ENCODE data around the gene RAB26.
"Not testable (repeated sequence)": the region's sequence is repeated elsewhere in the genome, so short reads cannot be mapped to it uniquely, and the experiment has no call there.

Gene RAB26

GRCh38 chr16:2129890-2130447 is 18.5 kb upstream of the RAB26 start:
- not testable (repeated sequence) for H3K27me3 ChIP-seq (ENCODE audit: control insufficient read depth, insufficient read depth, low read length); H3K9me3 ChIP-seq (ENCODE audit: control insufficient read depth, low read depth, low read length); H3K9ac ChIP-seq (ENCODE audit: low read length); H3K36me3 ChIP-seq (ENCODE audit: control insufficient read depth, low read depth, low read length); H3K4me3 ChIP-seq (ENCODE audit: low read length); H3K4me1 ChIP-seq (ENCODE audit: control insufficient read depth, low read depth, low read length); H3K27ac ChIP-seq (ENCODE audit: low read length)

GRCh38 chr16:2133797-2134196 is 14.6 kb upstream of the RAB26 start:
- H3K9me3 ChIP-seq (ENCODE audit: control insufficient read depth, low read depth, low read length); H3K27me3 ChIP-seq (ENCODE audit: control insufficient read depth, insufficient read depth, low read length); H3K27ac ChIP-seq (ENCODE audit: low read length); H3K4me1 ChIP-seq (ENCODE audit: control insufficient read depth, low read depth, low read length); H3K36me3 ChIP-seq (ENCODE audit: control insufficient read depth, low read depth, low read length); H3K9ac ChIP-seq (ENCODE audit: low read length); H3K4me3 ChIP-seq (ENCODE audit: low read length): not testable (repeated sequence)

GRCh38 chr16:2135071-2135470 is 13.4 kb upstream of the RAB26 start:
- H3K27ac ChIP-seq (ENCODE audit: low read length); H3K9ac ChIP-seq (ENCODE audit: low read length); H3K36me3 ChIP-seq (ENCODE audit: control insufficient read depth, low read depth, low read length); H3K9me3 ChIP-seq (ENCODE audit: control insufficient read depth, low read depth, low read length); H3K27me3 ChIP-seq (ENCODE audit: control insufficient read depth, insufficient read depth, low read length); H3K4me1 ChIP-seq (ENCODE audit: control insufficient read depth, low read depth, low read length): not testable (repeated sequence)
- peak overlapping the region; percentile 30 for H3K4me3 ChIP-seq (ENCODE audit: low read length)

DNA sequence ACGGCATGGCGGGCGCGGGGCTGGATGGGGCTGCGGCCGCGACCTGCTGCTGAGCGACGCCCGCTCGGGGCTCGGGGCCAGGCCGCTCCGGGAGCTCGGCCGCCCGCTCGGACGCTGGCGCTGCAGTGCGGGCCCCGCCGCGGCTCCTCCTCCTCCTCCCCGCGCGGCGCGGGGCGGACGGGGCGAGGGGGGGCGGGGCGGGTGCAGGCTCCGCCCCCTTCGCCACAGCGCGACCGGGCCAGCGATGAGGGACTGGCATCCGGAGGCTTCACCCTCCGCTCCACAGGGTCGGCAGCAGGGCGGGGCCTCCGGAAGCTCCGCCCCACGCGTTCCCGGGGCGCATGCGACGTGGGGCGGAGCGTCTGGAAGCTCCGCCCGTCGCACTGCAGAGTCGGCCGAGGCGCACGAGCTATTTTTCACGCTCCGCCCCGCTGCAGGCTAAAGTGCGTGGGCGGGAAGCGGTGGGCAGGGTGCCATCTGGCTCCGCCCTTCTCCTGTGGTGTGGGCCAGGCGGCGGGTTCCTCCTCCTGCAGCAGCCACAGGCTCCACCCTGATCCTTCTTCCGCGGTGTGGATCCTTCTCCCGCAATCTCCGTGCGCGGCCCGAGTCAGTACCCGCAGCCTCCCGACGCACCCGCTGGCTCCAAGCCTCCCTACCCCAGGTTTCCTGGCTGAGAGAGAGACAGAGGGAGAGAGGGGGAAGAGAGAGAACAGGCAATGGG is 12.5 kb upstream of the RAB26 start, which contains the start of gene PKD1:
PKD1 (minus strand) TSS at position 129 of the 721 bp plus-strand sequence. CDS start 209 bp downstream, outside the sequence.
- H3K27me3 ChIP-seq (ENCODE audit: control insufficient read depth, insufficient read depth, low read length); H3K9ac ChIP-seq (ENCODE audit: low read length); H3K36me3 ChIP-seq (ENCODE audit: control insufficient read depth, low read depth, low read length); H3K4me1 ChIP-seq (ENCODE audit: control insufficient read depth, low read depth, low read length); H3K27ac ChIP-seq (ENCODE audit: low read length); H3K9me3 ChIP-seq (ENCODE audit: control insufficient read depth, low read depth, low read length): not testable (repeated sequence)
- H3K4me3 ChIP-seq (ENCODE audit: low read length): peak within 1 kb of the TSS; percentile 49

- Histone ChIP-seq H3K27ac (ENCODE audit: low read length) (no peak overlapping the region), H3K4me1 (ENCODE audit: control insufficient read depth, low read depth, low read length) (no peaks in the 10 kb centered on the region)
Observed at GRCh38 chr16:2142942-2143877, 5.2 kb upstream of the RAB26 start.

DNA sequence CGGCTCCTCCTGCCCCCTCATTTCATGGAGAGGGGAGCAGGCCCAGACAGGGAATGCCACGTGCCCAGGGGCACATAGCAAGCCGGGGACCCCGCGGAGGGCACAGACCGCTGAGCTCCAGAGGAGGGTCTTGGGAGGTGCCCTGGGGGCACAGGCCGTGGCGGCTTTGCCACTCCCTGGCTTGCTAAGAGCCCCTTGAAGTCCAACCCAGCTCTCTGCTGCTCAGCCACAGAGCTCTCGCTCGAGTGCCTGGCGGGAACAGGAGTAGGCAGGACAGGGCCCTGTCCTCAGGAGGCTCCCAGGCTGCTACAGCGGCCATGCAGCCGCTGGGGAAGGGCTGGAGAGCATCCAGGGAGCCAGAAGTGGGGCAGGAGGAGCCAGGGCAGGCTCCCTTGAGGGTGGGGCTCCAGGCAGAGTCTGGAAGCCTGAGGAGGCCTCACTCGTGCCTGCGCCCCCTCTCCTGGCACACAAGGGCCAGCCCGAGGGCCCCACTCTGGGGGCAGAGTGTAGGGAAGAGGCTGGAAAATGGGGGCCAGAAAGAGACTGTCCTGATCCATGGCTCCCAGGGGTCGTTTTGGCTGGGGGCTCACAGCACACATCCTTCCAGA is 4.4 kb upstream of the RAB26 start:
- no peaks in the 10 kb centered on the region for H3K27me3 ChIP-seq (ENCODE audit: control insufficient read depth, insufficient read depth, low read length)
- no peaks in the 10 kb centered on the region for H3K9me3 ChIP-seq (ENCODE audit: control insufficient read depth, low read depth, low read length)
- no peaks in the 10 kb centered on the region for H3K36me3 ChIP-seq (ENCODE audit: control insufficient read depth, low read depth, low read length)
- no peak overlapping the region for H3K27ac ChIP-seq (ENCODE audit: low read length)
- H3K9ac ChIP-seq (ENCODE audit: low read length): no peak overlapping the region
- no peaks in the 10 kb centered on the region for H3K4me1 ChIP-seq (ENCODE audit: control insufficient read depth, low read depth, low read length)
- no peak overlapping the region for H3K4me3 ChIP-seq (ENCODE audit: low read length)

More at GRCh38 chr16:2142942-2143877, 5.2 kb upstream of the RAB26 start:
- no peak overlapping the region for H3K4me3 ChIP-seq (ENCODE audit: low read length)
- no peak overlapping the region for H3K9ac ChIP-seq (ENCODE audit: low read length)
- no peaks in the 10 kb centered on the region for H3K9me3 ChIP-seq (ENCODE audit: control insufficient read depth, low read depth, low read length)
- H3K36me3 ChIP-seq (ENCODE audit: control insufficient read depth, low read depth, low read length): no peaks in the 10 kb centered on the region
- H3K27me3 ChIP-seq (ENCODE audit: control insufficient read depth, insufficient read depth, low read length): no peaks in the 10 kb centered on the region

DNA sequence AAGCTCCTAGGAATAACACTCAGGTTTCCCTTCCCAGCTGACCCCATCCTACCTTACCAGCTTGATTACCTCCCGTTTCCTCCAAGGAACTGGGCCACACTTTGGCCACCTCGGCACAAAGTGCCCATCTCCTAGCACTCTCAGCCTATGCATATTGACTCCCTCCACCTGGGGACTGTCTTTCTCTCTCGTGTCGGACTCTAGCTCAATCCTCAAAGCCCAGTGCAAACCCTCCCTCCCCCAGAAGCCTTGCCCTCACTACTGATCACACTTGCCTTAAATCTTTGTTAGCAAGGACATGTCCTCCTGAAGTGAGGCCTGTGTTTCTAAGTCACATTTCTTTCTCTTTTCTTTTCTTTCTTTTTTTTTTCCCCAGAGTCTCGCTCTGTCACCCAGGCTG is 2.6 kb upstream of the RAB26 start:
- H3K4me1 ChIP-seq (ENCODE audit: control insufficient read depth, low read depth, low read length): peaks cover 15% of the 10 kb centered on the region
- no peak overlapping the region for H3K9ac ChIP-seq (ENCODE audit: low read length)
- H3K9me3 ChIP-seq (ENCODE audit: control insufficient read depth, low read depth, low read length): no peaks in the 10 kb centered on the region
- H3K27me3 ChIP-seq (ENCODE audit: control insufficient read depth, insufficient read depth, low read length): no peaks in the 10 kb centered on the region
- no peak overlapping the region for H3K4me3 ChIP-seq (ENCODE audit: low read length)
- H3K27ac ChIP-seq (ENCODE audit: low read length): no peak overlapping the region
- no peaks in the 10 kb centered on the region for H3K36me3 ChIP-seq (ENCODE audit: control insufficient read depth, low read depth, low read length)

GRCh38 chr16:2147378-2147777 is 1.0 kb upstream of the RAB26 start:
- Histone ChIP-seq H3K9ac (ENCODE audit: low read length) (no peak overlapping the region), H3K36me3 (ENCODE audit: control insufficient read depth, low read depth, low read length) (peaks cover 3% of the 10 kb centered on the region), H3K27ac (ENCODE audit: low read length) (no peak overlapping the region), H3K4me3 (ENCODE audit: low read length) (no peak overlapping the region), H3K27me3 (ENCODE audit: control insufficient read depth, insufficient read depth, low read length) (no peaks in the 10 kb centered on the region), H3K9me3 (ENCODE audit: control insufficient read depth, low read depth, low read length) (no peaks in the 10 kb centered on the region), H3K4me1 (ENCODE audit: control insufficient read depth, low read depth, low read length) (peaks cover 22% of the 10 kb centered on the region)

- peak overlapping the region; percentile 58 for H3K4me3 ChIP-seq (ENCODE audit: low read length)
- H3K36me3 ChIP-seq (ENCODE audit: control insufficient read depth, low read depth, low read length): peaks cover 14% of the 10 kb centered on the region
- H3K9ac ChIP-seq (ENCODE audit: low read length): peak overlapping the region; percentile 53
- no peaks in the 10 kb centered on the region for H3K27me3 ChIP-seq (ENCODE audit: control insufficient read depth, insufficient read depth, low read length)
- H3K9me3 ChIP-seq (ENCODE audit: control insufficient read depth, low read depth, low read length): no peaks in the 10 kb centered on the region
- peaks cover 28% of the 10 kb centered on the region for H3K4me1 ChIP-seq (ENCODE audit: control insufficient read depth, low read depth, low read length)
- H3K27ac ChIP-seq (ENCODE audit: low read length): no peak overlapping the region
Observed at GRCh38 chr16:2148714-2149629, 547 bp downstream of the RAB26 start.

- H3K27me3 ChIP-seq (ENCODE audit: control insufficient read depth, insufficient read depth, low read length): no peaks in the 10 kb centered on the region
- H3K9ac ChIP-seq (ENCODE audit: low read length): peak overlapping the region; percentile 53
- peaks cover 28% of the 10 kb centered on the region for H3K4me1 ChIP-seq (ENCODE audit: control insufficient read depth, low read depth, low read length)
- H3K36me3 ChIP-seq (ENCODE audit: control insufficient read depth, low read depth, low read length): peaks cover 20% of the 10 kb centered on the region
- H3K4me3 ChIP-seq (ENCODE audit: low read length): peak overlapping the region; percentile 58
- no peaks in the 10 kb centered on the region for H3K9me3 ChIP-seq (ENCODE audit: control insufficient read depth, low read depth, low read length)
- H3K27ac ChIP-seq (ENCODE audit: low read length): no peak overlapping the region
Observed at GRCh38 chr16:2149630-2150417, 1.4 kb downstream of the RAB26 start.

Data from iPS-18a (cell line).